CD14-positive monocyte (primary cell): ENCODE results near the gene B2M. TPM values are rescaled to one million over a fixed set of nuclear protein-coding genes. Genes with fewer than 3 reads are reported as not detected.

Experiments used
- DNase-seq, 3 donors: peaks; one replicate each; pipeline ENCODE4 v3.0.0-alpha.2; 2011 to 2022
- H2AFZ ChIP-seq: 2 replicates; pipeline ENCODE4 v1.6.0; 2012; ENCODE audit warnings: mild to moderate bottlenecking, low read depth, low read length, inconsistent platforms; ENCODE audit not compliant: insufficient read depth, poor library complexity, severe bottlenecking
- H3K27ac ChIP-seq, 2 donors: 1 replicate in 1 of 2; 2 replicates in 1 of 2; pipeline ENCODE4 v1.5.1; 2012 to 2013; ENCODE audit warnings: low read length in 2 of 2, control low read depth in 1 of 2, inconsistent platforms in 1 of 2, low read depth in 1 of 2, mild to moderate bottlenecking in 1 of 2
- H3K27me3 ChIP-seq, 2 donors: one replicate each; pipeline versions ENCODE4 v1.6.0 to v1.6.1; 2011 to 2013; ENCODE audit warnings: low read length in 2 of 2; ENCODE audit not compliant: control insufficient read depth in 2 of 2, insufficient read depth in 2 of 2
- H3K36me3 ChIP-seq, 2 donors: replicated peaks in 1 of 2; 1 replicate in 1 of 2; 2 replicates in 1 of 2; pipeline versions ENCODE4 v1.5.1 to v1.6.1; 2012 to 2013; ENCODE audit warnings: low read length in 2 of 2, control low read depth in 1 of 2, inconsistent platforms in 1 of 2, mild to moderate bottlenecking in 1 of 2; ENCODE audit not compliant: insufficient read depth in 2 of 2, control insufficient read depth in 1 of 2
- H3K4me1 ChIP-seq, 2 donors: 1 replicate in 1 of 2; 2 replicates in 1 of 2; pipeline versions ENCODE4 v1.5.1 to v1.6.1; 2012 to 2013; ENCODE audit warnings: low read length in 2 of 2, control low read depth in 1 of 2, inconsistent platforms in 1 of 2, mild to moderate bottlenecking in 1 of 2, moderate library complexity in 1 of 2; ENCODE audit not compliant: insufficient read depth in 2 of 2, control insufficient read depth in 1 of 2
- H3K4me2 ChIP-seq: replicated peaks from 2 replicates; pipeline ENCODE3; 2012; ENCODE audit warnings: low read length, moderate library complexity, mild to moderate bottlenecking; ENCODE audit not compliant: poor library complexity, severe bottlenecking; ENCODE audit errors: extremely low read depth
- H3K4me3 ChIP-seq, 3 experiments: fragments of 200-600 bp in 1 of 3; sonication (generic) in 1 of 3; replicated peaks in 1 of 3; 1 replicate in 2 of 3; 2 replicates in 1 of 3; pipeline ENCODE4 v1.5.1; 2011 to 2013; ENCODE audit warnings: low read length in 3 of 3, mild to moderate bottlenecking in 3 of 3, control low read depth in 2 of 3, low read depth in 2 of 3, inconsistent platforms in 1 of 3, moderate library complexity in 1 of 3
- H3K79me2 ChIP-seq: 2 replicates; pipeline ENCODE4 v1.6.0; 2012; ENCODE audit warnings: mild to moderate bottlenecking, control low read depth, inconsistent platforms, low read length, moderate library complexity; ENCODE audit not compliant: insufficient read depth
- H3K9ac ChIP-seq: 2 replicates; pipeline ENCODE4 v1.6.0; 2017; ENCODE audit warnings: low read length, mild to moderate bottlenecking; ENCODE audit not compliant: insufficient read depth, poor library complexity, severe bottlenecking
- H3K9me3 ChIP-seq, 2 donors: replicated peaks in 1 of 2; 1 replicate in 1 of 2; 2 replicates in 1 of 2; pipeline versions ENCODE4 v1.5.1 to v1.6.1; 2012 to 2013; ENCODE audit warnings: low read length in 2 of 2, control low read depth in 1 of 2; ENCODE audit not compliant: control insufficient read depth in 1 of 2, insufficient read depth in 1 of 2
- H4K20me1 ChIP-seq: 2 replicates; pipeline ENCODE4 v1.6.0; 2012; ENCODE audit warnings: mild to moderate bottlenecking, low read length, control low read depth, moderate library complexity; ENCODE audit not compliant: insufficient read depth
- H3K27ac Mint-ChIP-seq, 7 donors: one replicate each; pipeline ENCODE4 v1.8.0; 2020; ENCODE audit warnings: mild to moderate bottlenecking in 7 of 7, mixed read lengths in 7 of 7, moderate library complexity in 6 of 7, inconsistent platforms in 2 of 7
- H3K27me3 Mint-ChIP-seq, 3 donors: one replicate each; pipeline ENCODE4 v1.8.0; 2021 to 2022; ENCODE audit warnings: low read depth in 3 of 3, mild to moderate bottlenecking in 3 of 3, mixed read lengths in 3 of 3, moderate library complexity in 3 of 3, inconsistent platforms in 1 of 3
- H3K36me3 Mint-ChIP-seq, 2 donors: one replicate each; pipeline ENCODE4 v1.8.0; 2020; ENCODE audit warnings: mixed read lengths in 2 of 2, inconsistent platforms in 1 of 2, mild to moderate bottlenecking in 1 of 2
- H3K4me1 Mint-ChIP-seq: one replicate; pipeline ENCODE4 v1.8.0; 2020; ENCODE audit warnings: mild to moderate bottlenecking, mixed read lengths
- H3K4me3 Mint-ChIP-seq, 2 donors: one replicate each; pipeline ENCODE4 v1.8.0; 2020; ENCODE audit warnings: mild to moderate bottlenecking in 2 of 2, mixed read lengths in 2 of 2, moderate library complexity in 1 of 2
- H3K9me3 Mint-ChIP-seq, 7 donors: one replicate each; pipeline ENCODE4 v1.8.0; 2020 to 2022; ENCODE audit warnings: mixed read lengths in 7 of 7, mild to moderate bottlenecking in 6 of 7, moderate library complexity in 6 of 7, inconsistent platforms in 2 of 7
- CTCF ChIP-seq: fragments of 200-600 bp; IDR thresholded peaks from one replicate; pipeline ENCODE4 v1.8.0; 2022; ENCODE audit warnings: antibody characterized with exemption, mild to moderate bottlenecking
- WGBS: methylation state at CpG from one replicate; pipeline ENCODE4 v1.1.5; 2013; ENCODE audit warnings: missing lambda C conversion rate; ENCODE audit not compliant: insufficient coverage; 5-methylcytosine and 5-hydroxymethylcytosine counted together
- intact Hi-C, 2 donors: fragments of 100-400 bp; cut with micrococcal nuclease; formaldehyde crosslinking; loops; one replicate each; pipeline versions ENCODE4 v1.15.0 to v1.15.1; 2023
- polyA plus RNA-seq, 3 donors: library from polyadenylated mRNA; depleted of rRNA in 1 of 3; unstranded in 2 of 3; stranded (reverse) in 1 of 3; fragments of 300-500 nt in 2 of 3; fragments of >200 nt in 1 of 3; fragmentation: Illumina TruSeq in 2 of 3; gene quantifications; 1 replicate in 2 of 3; 2 replicates in 1 of 3; pipeline ENCODE4 v1.2.3, GENCODE V29; 2012 to 2021

B2M gene
- polyA plus RNA-seq, 3 donors: 17,356 to 28,278 (median 28,259) TPM

GRCh38 chr15:44728576-44729407 lies 17.5 kb downstream of the B2M start:
- Mint-ChIP-seq H3K27me3 (peaks cover 0 to 7% (median 0%) of the 10 kb centered on the region in 3 donors), H3K27ac (peak overlapping the region; percentile 99 to 100 (median 100)), H3K9me3 (peaks cover 0 to 3% (median 0%) of the 10 kb centered on the region in 7 donors), H3K4me3 (peak overlapping the region; percentile 96 to 98), H3K36me3 (peaks cover 8 to 16% of the 10 kb centered on the region in 2 donors), H3K4me1 (peaks cover 63% of the 10 kb centered on the region)
- intact Hi-C loops: loop anchor here (2.0 to 10.0 kb wide), 3 partner anchors 16 to 726 kb away; partner anchors contain the start of genes B2M (in 1 of the 2) and PATL2 (in 1 of the 2)
- peak; percentile 99 for DNase-seq
- H3K79me2 ChIP-seq: peaks cover 62% of the 10 kb centered on the region
- H3K36me3 ChIP-seq: peaks cover 0 to 14% of the 10 kb centered on the region in 2 donors
- 0% methylated on average over 25 of the region's 36 CpGs for WGBS
- H2AFZ ChIP-seq: peak overlapping the region; percentile 65
- H4K20me1 ChIP-seq: no peaks in the 10 kb centered on the region
- H3K9ac ChIP-seq: peak overlapping the region; percentile 96
- peak overlapping the region; percentile 86 for H3K4me2 ChIP-seq
- TF ChIP-seq CTCF: no peak
- peak overlapping the region; percentile 78 to 93 (median 80) for H3K4me3 ChIP-seq
- peaks cover 58 to 68% of the 10 kb centered on the region in 2 donors for H3K4me1 ChIP-seq
- H3K27me3 ChIP-seq: no peaks in the 10 kb centered on the region
- no peaks in the 10 kb centered on the region for H3K9me3 ChIP-seq
- peak overlapping the region; percentile 90 to 99 for H3K27ac ChIP-seq

DNA sequence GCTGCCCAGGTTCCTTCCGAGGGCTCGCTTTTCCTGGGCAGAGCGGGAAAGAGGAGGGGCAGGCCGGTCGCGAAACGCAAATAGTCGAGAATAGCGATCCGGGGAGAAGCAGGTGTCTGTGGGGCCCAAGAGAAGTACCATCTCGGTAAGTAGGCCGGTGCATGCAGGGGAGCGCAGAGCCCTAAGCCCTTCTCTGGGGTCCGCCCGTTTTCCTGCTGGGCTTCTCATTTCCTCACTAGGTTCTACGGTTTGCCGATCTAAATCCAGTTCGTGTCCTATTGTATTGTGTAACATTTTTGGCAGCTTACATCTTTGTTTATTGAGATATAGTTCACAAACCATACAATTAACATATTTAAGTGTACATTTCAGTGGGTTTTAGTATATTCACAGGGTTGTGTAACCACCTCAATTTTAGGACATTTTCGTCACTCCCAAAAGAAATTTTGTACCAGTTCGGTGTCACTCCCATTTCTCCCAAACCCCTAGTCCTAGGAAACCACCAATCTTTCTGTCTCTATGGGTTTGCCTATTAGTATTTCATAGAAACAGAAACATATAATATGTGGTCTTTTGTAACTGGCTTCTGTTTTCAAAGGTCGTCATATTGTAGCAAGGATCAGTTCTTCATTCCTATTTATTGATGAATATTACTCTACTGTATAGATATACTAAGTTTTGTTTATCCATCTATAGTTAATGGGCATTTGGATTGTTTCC lies 18.3 kb downstream of the B2M start:
- H3K36me3 ChIP-seq: peaks cover 0 to 14% of the 10 kb centered on the region in 2 donors
- WGBS: under 1% methylated on average over 13 of the region's 21 CpGs
- TF ChIP-seq CTCF: no peak
- no peaks in the 10 kb centered on the region for H4K20me1 ChIP-seq
- peak overlapping the region; percentile 78 to 93 (median 80) for H3K4me3 ChIP-seq
- H3K9ac ChIP-seq: peak overlapping the region; percentile 96
- H3K4me2 ChIP-seq: peak overlapping the region; percentile 86
- intact Hi-C loops: loop anchor here (2.0 to 10.0 kb wide), 3 partner anchors 17 to 725 kb away; partner anchors contain the start of genes B2M (in 1 of the 2) and PATL2 (in 1 of the 2)
- Mint-ChIP-seq H3K27me3 (peaks cover 0 to 4% (median 0%) of the 10 kb centered on the region in 3 donors), H3K4me3 (peak overlapping the region; percentile 96 to 98), H3K9me3 (peaks cover 0 to 3% (median 0%) of the 10 kb centered on the region in 7 donors), H3K27ac (peak overlapping the region; percentile 99 to 100 (median 100)), H3K4me1 (peaks cover 58% of the 10 kb centered on the region), H3K36me3 (peaks cover 8 to 16% of the 10 kb centered on the region in 2 donors)
- peak overlapping the region; percentile 90 to 99 for H3K27ac ChIP-seq
- peaks cover 53 to 60% of the 10 kb centered on the region in 2 donors for H3K4me1 ChIP-seq
- H3K27me3 ChIP-seq: no peaks in the 10 kb centered on the region
- DNase-seq: peak; percentile 29 to 51 (median 44)
- H3K79me2 ChIP-seq: peaks cover 58% of the 10 kb centered on the region
- H3K9me3 ChIP-seq: no peaks in the 10 kb centered on the region
- H2AFZ ChIP-seq: peak overlapping the region; percentile 65
